Measurements from ENCODE around the gene SPTLC3. TPM values are rescaled to one million over a fixed set of nuclear protein-coding genes. Genes with fewer than 3 reads are reported as not detected.

Gene SPTLC3
- total and polyA plus RNA-seq, 4 experiments from 2014 or later, result 0.06 to 0.89 (median 0.33) TPM

DNA sequence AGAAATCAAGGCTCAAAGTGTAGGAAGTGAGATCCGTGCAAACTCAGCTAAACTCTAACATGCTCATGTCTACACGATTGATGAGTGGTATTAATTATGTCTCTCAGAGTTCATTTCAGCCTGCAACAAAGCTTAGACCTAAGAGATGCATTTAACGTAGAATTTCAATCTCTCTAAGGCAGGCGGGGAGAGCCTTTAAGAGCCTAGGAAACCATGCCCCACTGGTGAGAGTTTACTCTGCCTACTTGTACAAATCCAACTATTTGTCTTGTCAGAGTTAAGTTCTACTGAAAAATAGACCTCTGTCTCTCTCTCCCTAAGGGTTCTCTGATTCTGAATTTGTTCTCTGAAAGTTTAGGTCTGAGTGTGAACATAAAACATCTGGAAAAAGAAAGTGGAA, 100.9 kb downstream of the SPTLC3 start:
- CTCF ChIA-PET (ENCODE audit: partially characterized antibody), result interaction anchor here (1.1 to 2.6 kb wide), 4 partner anchors 9 to 195 kb away, joined by 3 to 12 read pairs (median 4); no protein-coding TSS in a partner anchor
- Mint-ChIP-seq H3K4me3 (no peak overlapping the region), H3K4me1 (no peaks in the 10 kb centered on the region), H3K27me3 (peaks cover 2 to 8% of the 10 kb centered on the region in 2 donors), H3K27ac (no peak overlapping the region), H3K36me3 (no peaks in the 10 kb centered on the region), H3K9me3 (no peaks in the 10 kb centered on the region)
- no peaks in the 10 kb centered on the region for H3K4me1 ChIP-seq (ENCODE audit: insufficient read depth, low read length)
- H3K9me3 ChIP-seq (ENCODE audit: control insufficient read depth in 1 of 2, low read length in 2 of 2), result no peaks in the 10 kb centered on the region
- no peak overlapping the region for H3K4me3 ChIP-seq (ENCODE audit: low read length in 2 of 2)
- intact Hi-C loops (cut with micrococcal nuclease), result loop anchor here (5.0 kb wide), 1 partner anchor 182 kb away; no protein-coding TSS in a partner anchor
- H3K36me3 ChIP-seq (ENCODE audit: insufficient read depth, low read length), result no peaks in the 10 kb centered on the region
- POLR2A ChIA-PET (ENCODE audit: partially characterized antibody), result no interaction called here
- no peaks in the 10 kb centered on the region for H3K27me3 ChIP-seq (ENCODE audit: insufficient read depth, low read length)
- no peak for DNase-seq
- no peak overlapping the region for H3K27ac ChIP-seq (ENCODE audit: low read depth, low read length)

DNA sequence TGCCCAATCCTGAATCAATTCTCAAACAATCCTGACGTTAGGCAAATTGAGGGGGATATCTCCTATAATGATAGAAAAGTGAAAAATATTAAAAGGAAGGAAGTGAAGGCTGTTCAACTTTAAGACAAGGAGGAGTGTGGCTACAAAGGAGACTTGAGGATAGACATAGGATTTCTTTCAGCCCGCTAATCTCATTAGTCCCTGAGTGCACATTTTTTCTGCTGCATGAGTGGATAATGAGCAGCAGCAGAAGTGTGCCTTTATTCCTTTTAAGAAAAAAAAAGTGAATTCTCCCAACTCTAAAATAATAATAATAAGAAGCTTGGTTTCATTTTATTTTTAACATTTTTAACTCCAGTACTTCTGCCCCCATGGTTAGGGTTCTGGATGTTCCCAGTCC, 102.0 kb downstream of the SPTLC3 start:
- H3K27me3 Mint-ChIP-seq, result peaks cover 2 to 8% of the 10 kb centered on the region in 2 donors
- H3K9me3 Mint-ChIP-seq, result no peaks in the 10 kb centered on the region
- DNase-seq, result no peak
- Histone ChIP-seq H3K36me3 (ENCODE audit: insufficient read depth, low read length) (no peaks in the 10 kb centered on the region), H3K27me3 (ENCODE audit: insufficient read depth, low read length) (no peaks in the 10 kb centered on the region), H3K4me3 (ENCODE audit: low read length in 2 of 2) (no peak overlapping the region), H3K27ac (ENCODE audit: low read depth, low read length) (no peak overlapping the region), H3K9me3 (ENCODE audit: control insufficient read depth in 1 of 2, low read length in 2 of 2) (no peaks in the 10 kb centered on the region), H3K4me1 (ENCODE audit: insufficient read depth, low read length) (no peaks in the 10 kb centered on the region)
- POLR2A ChIA-PET (ENCODE audit: partially characterized antibody), result no interaction called here
- no peaks in the 10 kb centered on the region for H3K36me3 Mint-ChIP-seq
- no peak overlapping the region for H3K4me3 Mint-ChIP-seq
- peak overlapping the region in 1 of 7 donors; percentile 23 for H3K27ac Mint-ChIP-seq
- H3K4me1 Mint-ChIP-seq, result no peaks in the 10 kb centered on the region
- CTCF ChIA-PET (ENCODE audit: partially characterized antibody), result interaction anchor here (2.6 kb wide), 1 partner anchor 8 kb away, joined by 12 read pairs; no protein-coding TSS in a partner anchor
- intact Hi-C loops (cut with micrococcal nuclease), result no loop called here

DNA sequence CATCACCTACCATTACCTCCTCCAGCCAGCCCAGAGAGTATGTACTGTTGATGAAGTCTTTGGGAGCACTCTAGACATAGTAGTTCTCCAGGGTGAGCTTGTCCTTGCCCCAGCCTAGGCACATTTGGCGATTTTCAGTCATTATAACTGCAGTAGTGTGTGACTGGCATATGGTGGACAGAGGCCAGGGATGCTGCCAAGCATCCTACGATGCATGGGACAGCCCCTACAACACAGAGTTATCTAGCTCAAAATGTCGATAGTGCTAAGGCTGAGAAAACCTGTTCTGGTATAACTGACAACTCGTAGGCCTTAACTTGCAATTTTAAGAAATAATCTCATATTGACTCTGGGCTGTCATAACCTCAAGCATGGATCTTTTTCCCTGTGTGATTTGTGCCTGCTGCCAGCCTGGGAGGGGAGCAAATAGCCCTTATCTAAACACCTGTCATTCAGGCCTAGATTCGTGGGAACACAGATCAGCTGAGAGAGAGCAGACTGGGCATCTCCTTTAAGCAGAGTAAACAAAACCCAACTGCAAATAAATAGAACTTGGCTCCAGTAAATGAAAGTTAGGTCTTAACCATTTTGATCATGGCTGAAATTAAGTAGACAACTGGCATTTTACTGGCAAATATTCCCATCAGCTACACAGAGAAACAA, 102.6 kb downstream of the SPTLC3 start:
- H3K4me1 Mint-ChIP-seq, result no peaks in the 10 kb centered on the region
- H3K27me3 Mint-ChIP-seq, result peaks cover under 1 to 4% of the 10 kb centered on the region in 2 donors
- H3K27ac Mint-ChIP-seq, result no peak overlapping the region
- no peaks in the 10 kb centered on the region for H3K9me3 Mint-ChIP-seq
- CTCF ChIA-PET (ENCODE audit: partially characterized antibody), result interaction anchor here (1.3 kb wide), 1 partner anchor 9 kb away, joined by 3 read pairs; no protein-coding TSS in a partner anchor
- H3K27me3 ChIP-seq (ENCODE audit: insufficient read depth, low read length), result no peaks in the 10 kb centered on the region
- no peak overlapping the region for H3K27ac ChIP-seq (ENCODE audit: low read depth, low read length)
- no peaks in the 10 kb centered on the region for H3K4me1 ChIP-seq (ENCODE audit: insufficient read depth, low read length)
- H3K9me3 ChIP-seq (ENCODE audit: control insufficient read depth in 1 of 2, low read length in 2 of 2), result no peaks in the 10 kb centered on the region
- H3K36me3 ChIP-seq (ENCODE audit: insufficient read depth, low read length), result no peaks in the 10 kb centered on the region
- H3K4me3 Mint-ChIP-seq, result no peak overlapping the region
- no peak overlapping the region for H3K4me3 ChIP-seq (ENCODE audit: low read length in 2 of 2)
- H3K36me3 Mint-ChIP-seq, result no peaks in the 10 kb centered on the region
- intact Hi-C loops (cut with micrococcal nuclease), result no loop called here
- POLR2A ChIA-PET (ENCODE audit: partially characterized antibody), result no interaction called here
- no peak for DNase-seq

DNA sequence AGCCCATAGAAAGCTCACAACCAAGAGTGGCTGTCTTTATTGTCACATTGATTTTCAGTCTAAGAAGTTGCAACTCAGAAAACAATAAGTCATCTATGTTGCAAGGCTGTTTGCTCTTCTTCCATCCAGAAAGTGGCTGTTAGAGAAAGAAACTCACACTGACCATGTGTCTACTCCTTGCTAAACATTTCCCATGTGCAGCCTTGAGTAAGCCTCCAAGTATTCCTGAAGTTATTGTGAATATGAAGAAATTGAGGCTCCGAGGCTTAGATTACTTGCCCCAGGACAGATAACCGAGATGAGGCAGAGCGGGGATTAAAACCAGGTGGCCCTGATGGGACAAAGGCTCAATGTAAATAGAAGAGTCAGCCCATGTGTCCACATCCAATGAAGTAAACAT, 105.0 kb downstream of the SPTLC3 start:
- Histone ChIP-seq H3K27me3 (ENCODE audit: insufficient read depth, low read length) (no peaks in the 10 kb centered on the region), H3K9me3 (ENCODE audit: control insufficient read depth in 1 of 2, low read length in 2 of 2) (no peaks in the 10 kb centered on the region), H3K36me3 (ENCODE audit: insufficient read depth, low read length) (no peaks in the 10 kb centered on the region), H3K4me1 (ENCODE audit: insufficient read depth, low read length) (no peaks in the 10 kb centered on the region), H3K4me3 (ENCODE audit: low read length in 2 of 2) (no peak overlapping the region), H3K27ac (ENCODE audit: low read depth, low read length) (no peak overlapping the region)
- no peak overlapping the region for H3K4me3 Mint-ChIP-seq
- H3K27ac Mint-ChIP-seq, result no peak overlapping the region
- intact Hi-C loops (cut with micrococcal nuclease), result no loop called here
- DNase-seq, result no peak
- POLR2A ChIA-PET (ENCODE audit: partially characterized antibody), result no interaction called here
- H3K36me3 Mint-ChIP-seq, result no peaks in the 10 kb centered on the region
- H3K9me3 Mint-ChIP-seq, result no peaks in the 10 kb centered on the region
- H3K27me3 Mint-ChIP-seq, result peaks cover 2 to 4% of the 10 kb centered on the region in 2 donors
- H3K4me1 Mint-ChIP-seq, result no peaks in the 10 kb centered on the region
- CTCF ChIA-PET (ENCODE audit: partially characterized antibody), result interaction anchor here (1.8 to 9.6 kb wide), 3 partner anchors 9 to 189 kb away, joined by 7 to 146 read pairs (median 54); no protein-coding TSS in a partner anchor

DNA sequence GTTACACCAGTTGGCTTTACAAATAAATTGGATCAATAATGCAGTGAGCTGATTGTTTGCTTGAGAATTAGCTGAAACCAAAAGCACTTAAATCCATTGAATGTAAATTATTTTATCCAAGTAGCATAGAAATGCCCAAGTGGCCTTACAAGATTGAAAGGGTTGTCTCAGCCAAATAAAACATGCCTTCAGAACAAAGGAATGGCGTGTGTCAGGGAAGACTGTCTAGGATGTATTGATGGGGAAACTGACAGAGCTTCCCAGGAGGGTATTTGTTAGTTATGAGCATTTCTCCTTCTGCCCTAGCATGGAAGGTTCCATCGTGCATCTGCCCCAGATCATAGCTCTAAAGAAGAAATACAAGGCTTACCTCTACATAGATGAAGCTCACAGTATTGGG, 108.4 kb downstream of the SPTLC3 start:
- no peak overlapping the region for H3K4me3 Mint-ChIP-seq
- intact Hi-C loops (cut with micrococcal nuclease), result no loop called here
- no peak for DNase-seq
- H3K4me3 ChIP-seq (ENCODE audit: low read length in 2 of 2), result no peak overlapping the region
- H3K9me3 Mint-ChIP-seq, result no peaks in the 10 kb centered on the region
- CTCF ChIA-PET (ENCODE audit: partially characterized antibody), result interaction anchor here (1.3 to 9.6 kb wide), 6 partner anchors 9 to 655 kb away, joined by 6 to 146 read pairs (median 12); no protein-coding TSS in a partner anchor
- no peaks in the 10 kb centered on the region for H3K36me3 Mint-ChIP-seq
- H3K27me3 Mint-ChIP-seq, result peaks cover 0 to 2% of the 10 kb centered on the region in 2 donors
- H3K27me3 ChIP-seq (ENCODE audit: insufficient read depth, low read length), result no peaks in the 10 kb centered on the region
- no peak overlapping the region for H3K27ac Mint-ChIP-seq
- H3K36me3 ChIP-seq (ENCODE audit: insufficient read depth, low read length), result no peaks in the 10 kb centered on the region
- POLR2A ChIA-PET (ENCODE audit: partially characterized antibody), result no interaction called here
- H3K4me1 Mint-ChIP-seq, result peaks cover 0 to 2% (median 0%) of the 10 kb centered on the region in 4 donors
- H3K9me3 ChIP-seq (ENCODE audit: control insufficient read depth in 1 of 2, low read length in 2 of 2), result no peaks in the 10 kb centered on the region
- no peak overlapping the region for H3K27ac ChIP-seq (ENCODE audit: low read depth, low read length)
- H3K4me1 ChIP-seq (ENCODE audit: insufficient read depth, low read length), result no peaks in the 10 kb centered on the region

DNA sequence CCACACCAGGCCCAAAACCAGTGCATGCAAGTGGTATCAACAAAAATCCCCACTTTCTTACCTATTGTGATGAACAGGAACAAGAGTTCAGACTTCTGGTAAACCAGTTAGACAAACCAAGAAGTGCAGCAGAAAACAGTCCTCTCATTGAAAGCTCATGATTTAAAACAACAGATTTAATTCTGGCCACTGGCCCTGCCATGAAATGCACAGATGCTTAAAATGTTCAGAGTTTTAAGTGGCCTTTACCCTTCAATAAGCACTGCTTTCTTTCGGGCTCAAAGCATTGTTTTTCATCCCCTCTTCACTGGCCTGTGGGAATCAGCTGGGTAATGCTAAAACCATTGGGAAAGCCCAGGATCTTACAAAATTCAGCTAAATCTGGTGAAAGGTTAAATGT, 109.9 kb downstream of the SPTLC3 start:
- H3K27me3 ChIP-seq (ENCODE audit: insufficient read depth, low read length), result no peaks in the 10 kb centered on the region
- H3K4me3 ChIP-seq (ENCODE audit: low read length in 2 of 2), result no peak overlapping the region
- Mint-ChIP-seq H3K4me1 (peaks cover 0 to 2% (median 0%) of the 10 kb centered on the region in 4 donors), H3K27me3 (peaks cover 0 to 2% of the 10 kb centered on the region in 2 donors), H3K27ac (no peak overlapping the region), H3K4me3 (no peak overlapping the region), H3K9me3 (no peaks in the 10 kb centered on the region), H3K36me3 (no peaks in the 10 kb centered on the region)
- DNase-seq, result no peak
- H3K36me3 ChIP-seq (ENCODE audit: insufficient read depth, low read length), result no peaks in the 10 kb centered on the region
- ChIA-PET CTCF (ENCODE audit: partially characterized antibody) (interaction anchor here (0.8 to 9.6 kb wide), 15 partner anchors 9 to 654 kb away, joined by 3 to 146 read pairs (median 3); no protein-coding TSS in a partner anchor), POLR2A (ENCODE audit: partially characterized antibody) (no interaction called here)
- H3K27ac ChIP-seq (ENCODE audit: low read depth, low read length), result no peak overlapping the region
- no peaks in the 10 kb centered on the region for H3K9me3 ChIP-seq (ENCODE audit: control insufficient read depth in 1 of 2, low read length in 2 of 2)
- H3K4me1 ChIP-seq (ENCODE audit: insufficient read depth, low read length), result no peaks in the 10 kb centered on the region
- intact Hi-C loops (cut with micrococcal nuclease), result loop anchor here (1.0 kb wide), 3 partner anchors 144 to 654 kb away; no protein-coding TSS in a partner anchor

DNA sequence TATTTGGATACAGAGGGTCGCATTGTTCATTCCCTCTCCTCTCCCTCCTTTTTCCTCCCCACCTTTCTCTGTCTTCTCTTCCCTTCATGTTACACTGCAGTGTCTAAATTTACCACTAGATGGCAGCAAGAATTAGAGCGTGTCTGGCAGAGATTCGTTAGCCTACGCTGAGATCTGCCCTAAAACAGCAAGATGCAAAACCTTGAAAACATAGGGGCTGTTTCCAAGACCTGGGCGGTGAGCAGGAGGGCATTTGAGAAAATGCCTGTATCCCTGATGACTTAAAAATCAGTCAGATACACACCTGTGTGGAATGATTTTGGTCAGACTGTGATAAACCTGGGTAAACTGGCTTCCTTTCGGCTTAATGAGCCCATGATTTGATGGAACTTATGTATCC, 110.8 kb downstream of the SPTLC3 start:
- Histone ChIP-seq H3K27ac (ENCODE audit: low read depth, low read length) (no peak overlapping the region), H3K9me3 (ENCODE audit: control insufficient read depth in 1 of 2, low read length in 2 of 2) (no peaks in the 10 kb centered on the region), H3K4me1 (ENCODE audit: insufficient read depth, low read length) (no peaks in the 10 kb centered on the region), H3K4me3 (ENCODE audit: low read length in 2 of 2) (no peak overlapping the region), H3K27me3 (ENCODE audit: insufficient read depth, low read length) (no peaks in the 10 kb centered on the region), H3K36me3 (ENCODE audit: insufficient read depth, low read length) (no peaks in the 10 kb centered on the region)
- H3K36me3 Mint-ChIP-seq, result no peaks in the 10 kb centered on the region
- intact Hi-C loops (cut with micrococcal nuclease), result loop anchor here (1.0 kb wide), 3 partner anchors 143 to 653 kb away; no protein-coding TSS in a partner anchor
- CTCF ChIA-PET (ENCODE audit: partially characterized antibody), result interaction anchor here (0.8 to 9.6 kb wide), 13 partner anchors 10 to 653 kb away, joined by 3 to 146 read pairs (median 5); no protein-coding TSS in a partner anchor
- peak; percentile 38 to 65 (median 63) for DNase-seq
- peaks cover 0 to 2% of the 10 kb centered on the region in 2 donors for H3K27me3 Mint-ChIP-seq
- POLR2A ChIA-PET (ENCODE audit: partially characterized antibody), result no interaction called here
- peak overlapping the region in 1 of 7 donors; percentile 7 for H3K27ac Mint-ChIP-seq
- peaks cover 0 to 2% (median 0%) of the 10 kb centered on the region in 4 donors for H3K4me1 Mint-ChIP-seq
- no peaks in the 10 kb centered on the region for H3K9me3 Mint-ChIP-seq
- H3K4me3 Mint-ChIP-seq, result no peak overlapping the region

All from CD4-positive, alpha-beta memory T cell (primary cell).